Activated T-cell treated with anti-CD3 and anti-CD28 coated beads for 1 hour (primary cell): ENCODE data around the gene IFI27L2.

Experiments used
- DNase-seq: peaks from one replicate; pipeline ENCODE4 v3.0.0-alpha.2; 2020; ENCODE audit warnings: low read depth

IFI27L2 gene

GRCh38 chr14:94123296-94123695 is 6.1 kb downstream of the IFI27L2 start:
- no peak for DNase-seq

- no peak for DNase-seq
Measured at GRCh38 chr14:94122438-94122837, 7.0 kb downstream of the IFI27L2 start.

GRCh38 chr14:94121485-94121884 is 7.9 kb downstream of the IFI27L2 start:
- DNase-seq: no peak

GRCh38 chr14:94120667-94121340 is 8.6 kb downstream of the IFI27L2 start:
- no peak for DNase-seq

- DNase-seq: no peak
Measured at GRCh38 chr14:94119071-94119470, 10.3 kb downstream of the IFI27L2 start.

- DNase-seq: no peak
Measured at GRCh38 chr14:94117856-94118255, 11.5 kb downstream of the IFI27L2 start.

- no peak for DNase-seq
Measured at GRCh38 chr14:94116701-94117100, 12.7 kb downstream of the IFI27L2 start.

- DNase-seq: no peak
Measured at GRCh38 chr14:94115631-94116030, 13.8 kb downstream of the IFI27L2 start.

- DNase-seq: no peak
Measured at GRCh38 chr14:94115058-94115591, 14.3 kb downstream of the IFI27L2 start.

- no peak for DNase-seq
Measured at GRCh38 chr14:94114589-94115057, 14.8 kb downstream of the IFI27L2 start.

GRCh38 chr14:94113908-94114588 is 15.4 kb downstream of the IFI27L2 start:
- no peak for DNase-seq

GRCh38 chr14:94113490-94113889 is 15.9 kb downstream of the IFI27L2 start:
- no peak for DNase-seq

GRCh38 chr14:94113073-94113472 is 16.3 kb downstream of the IFI27L2 start:
- no peak for DNase-seq

GRCh38 chr14:94112513-94113063 is 16.8 kb downstream of the IFI27L2 start:
- no peak for DNase-seq

- DNase-seq: no peak
Measured at GRCh38 chr14:94111276-94112095, 17.9 kb downstream of the IFI27L2 start.

- no peak for DNase-seq
Measured at GRCh38 chr14:94110552-94111181, 18.7 kb downstream of the IFI27L2 start, which contains the start of gene IFI27. IFI27 (plus strand) TSS chr14:94110736.

GRCh38 chr14:94109915-94110250 is 19.5 kb downstream of the IFI27L2 start:
- no peak for DNase-seq

- no peak for DNase-seq
Measured at GRCh38 chr14:94104731-94105130, 24.7 kb downstream of the IFI27L2 start.

GRCh38 chr14:94103554-94104150 is 25.8 kb downstream of the IFI27L2 start:
- no peak for DNase-seq

- DNase-seq: no peak
Measured at GRCh38 chr14:94102768-94103482, 26.5 kb downstream of the IFI27L2 start.

GRCh38 chr14:94101748-94102147 is 27.7 kb downstream of the IFI27L2 start:
- DNase-seq: no peak
